NCI-H2029 treated with DMSO at 0.1 percent for 48 hours (cell line): Measurements from ENCODE around the gene ACD.
A peak's percentile ranks its signal among the peaks of the same experiment; 100 is the strongest.

Source experiments
- DNase-seq: peaks from one replicate; lab custom pipeline; 2025; lab: John Stamatoyannopoulos, UW

Gene ACD

GRCh38 chr16:67675999-67676398, 15.9 kb upstream of the ACD start:
- DNase-seq, result no peak

- no peak for DNase-seq
These were observed 15.5 kb upstream of the ACD start for GRCh38 chr16:67675579-67675935.

- DNase-seq, result no peak
These were observed 15.0 kb upstream of the ACD start for GRCh38 chr16:67674851-67675578.

GRCh38 chr16:67673712-67674580, 13.9 kb upstream of the ACD start:
- peak; percentile 70 for DNase-seq

GRCh38 chr16:67672739-67673662, 12.9 kb upstream of the ACD start:
- DNase-seq, result no peak

- DNase-seq, result no peak
These were observed 12.2 kb upstream of the ACD start for GRCh38 chr16:67672306-67672705.

- no peak for DNase-seq
These were observed 9.5 kb upstream of the ACD start for GRCh38 chr16:67669499-67670101.

GRCh38 chr16:67668495-67669157, 8.6 kb upstream of the ACD start:
- DNase-seq, result no peak

GRCh38 chr16:67667817-67668494, 7.9 kb upstream of the ACD start:
- peak; percentile 10 for DNase-seq

- DNase-seq, result no peak
These were observed 7.4 kb upstream of the ACD start for GRCh38 chr16:67667453-67667816.

GRCh38 chr16:67666559-67667452, 6.7 kb upstream of the ACD start, which contains the start of the genes C16orf86 and ENKD1:
Gene C16orf86 (plus strand): TSS chr16:67666814. CDS start chr16:67666971, 157 bp downstream.
Gene ENKD1 (minus strand): TSS chr16:67666750. CDS start chr16:67666442, 308 bp downstream.
- no peak for DNase-seq

GRCh38 chr16:67666032-67666551, 6.0 kb upstream of the ACD start:
- no peak for DNase-seq

- no peak for DNase-seq
These were observed 5.5 kb upstream of the ACD start for GRCh38 chr16:67665598-67665997.

GRCh38 chr16:67664871-67665270, 4.8 kb upstream of the ACD start:
- no peak for DNase-seq

GRCh38 chr16:67664258-67664657, 4.2 kb upstream of the ACD start:
- DNase-seq, result no peak

GRCh38 chr16:67663877-67664222, 3.8 kb upstream of the ACD start:
- no peak for DNase-seq

- DNase-seq, result no peak
These were observed 3.3 kb upstream of the ACD start for GRCh38 chr16:67663151-67663876.

GRCh38 chr16:67662653-67663010, 2.6 kb upstream of the ACD start:
- DNase-seq, result no peak
